ENCODE data around the gene OR2A12. TPM values are rescaled to one million over a fixed set of nuclear protein-coding genes. Genes with fewer than 3 reads are reported as not detected.

OR2A12 gene, protein sequence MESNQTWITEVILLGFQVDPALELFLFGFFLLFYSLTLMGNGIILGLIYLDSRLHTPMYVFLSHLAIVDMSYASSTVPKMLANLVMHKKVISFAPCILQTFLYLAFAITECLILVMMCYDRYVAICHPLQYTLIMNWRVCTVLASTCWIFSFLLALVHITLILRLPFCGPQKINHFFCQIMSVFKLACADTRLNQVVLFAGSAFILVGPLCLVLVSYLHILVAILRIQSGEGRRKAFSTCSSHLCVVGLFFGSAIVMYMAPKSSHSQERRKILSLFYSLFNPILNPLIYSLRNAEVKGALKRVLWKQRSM
- not detected in 2 replicates for total RNA-seq

DNA sequence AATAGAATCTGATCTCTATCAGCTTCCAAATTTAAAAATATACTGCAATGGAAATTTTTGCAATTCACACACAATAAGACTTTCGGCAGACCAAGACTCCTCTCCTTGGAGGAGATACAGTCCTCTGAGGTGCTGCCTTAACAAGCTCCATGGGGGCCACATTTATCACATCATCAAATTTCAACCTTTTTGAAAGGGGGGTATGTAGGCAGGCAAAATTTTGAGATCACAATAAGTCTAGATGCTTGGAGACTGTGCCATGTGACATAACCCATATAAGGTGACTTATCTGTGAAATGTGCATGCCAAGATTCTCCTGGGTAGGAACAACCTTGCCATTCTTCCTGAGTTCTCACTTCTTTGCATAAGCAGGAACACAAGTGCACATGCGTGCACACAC lies at the start of gene OR2A12:
TSS of gene OR2A12 (plus strand) at position 301 of the 400 bp plus-strand sequence. CDS start 8,830 bp downstream, outside the sequence.

GRCh38 chr7:144048648-144049047 lies 37.4 kb upstream of the OR2A12 start, which contains the start of gene OR2A5:
OR2A5 (plus strand) TSS chr7:144048948; CDS start chr7:144050402, 1,454 bp downstream.

DNA sequence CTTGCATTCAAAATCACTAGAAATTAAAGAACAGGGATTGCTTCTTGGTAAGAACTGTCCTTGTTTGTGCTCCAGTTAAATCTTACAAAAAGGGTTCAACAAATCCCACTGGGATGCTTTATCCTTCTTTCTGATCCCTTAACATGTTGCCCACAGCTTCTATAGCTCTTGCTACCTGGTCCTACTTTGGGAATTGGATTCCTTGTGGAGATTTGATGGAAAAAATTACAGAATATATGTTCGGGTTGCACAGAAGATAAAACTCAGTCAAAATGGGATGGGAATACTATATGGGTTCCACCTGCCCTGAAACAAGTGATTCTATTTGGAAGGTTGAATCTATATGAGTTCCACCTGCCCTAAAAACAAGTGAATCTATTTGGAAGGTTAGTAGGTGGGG lies 16.6 kb upstream of the OR2A12 start, which contains the start of gene OR2A25:
TSS of gene OR2A25 (plus strand) at position 301 of the 400 bp plus-strand sequence. CDS start 4,409 bp downstream, outside the sequence.

GRCh38 chr7:144109283-144109682 lies 23.2 kb downstream of the OR2A12 start, which contains the start of gene OR2A2:
OR2A2 (plus strand) TSS chr7:144109583; CDS start chr7:144109583, 0 bp downstream.

GRCh38 chr7:144122876-144123275 lies 36.8 kb downstream of the OR2A12 start, which contains the start of gene OR2A14:
OR2A14 (plus strand) TSS chr7:144123176; CDS start chr7:144129113, 5,937 bp downstream.

Small RNAs within 50 kb of the gene (small RNA-seq; reads per million reads assigned to genes)
- gene OR2A41P, result not detected

Other genes with a start within 250 kb of the OR2A12 start
- gene TCAF1, start 184.1 kb upstream of the OR2A12 start, total RNA-seq, result 52.6 and 53.1 TPM in 2 replicates
- not detected in 2 replicates for gene OR2F2, start 151.0 kb upstream of the OR2A12 start, total RNA-seq
- gene OR2F1, start 131.4 kb upstream of the OR2A12 start, total RNA-seq, result not detected in 2 replicates
- gene OR6B1, start 86.0 kb upstream of the OR2A12 start, total RNA-seq, result not detected in 2 replicates
- not detected in 2 replicates for gene OR2A5, start 37.3 kb upstream of the OR2A12 start, total RNA-seq
- not detected in 2 replicates for gene OR2A25, start 16.5 kb upstream of the OR2A12 start, total RNA-seq
- gene OR2A2, start 23.3 kb downstream of the OR2A12 start, total RNA-seq, result not detected in 2 replicates
- gene OR2A14, start 36.9 kb downstream of the OR2A12 start, total RNA-seq, result not detected in 2 replicates
- 0.29 TPM in 1 of 2 replicates, not detected in the other for gene CTAGE4, start 97.2 kb downstream of the OR2A12 start, total RNA-seq
- gene ARHGEF35, start 109.6 kb downstream of the OR2A12 start, total RNA-seq, result under 0.01 and 0.19 TPM in 2 replicates
- gene OR2A42, start 153.3 kb downstream of the OR2A12 start, total RNA-seq, result not detected in 2 replicates
- gene OR2A7, start 178.5 kb downstream of the OR2A12 start, total RNA-seq, result not detected in 2 replicates
- under 0.01 TPM in 1 of 2 replicates, not detected in the other for gene CTAGE8, start 183.0 kb downstream of the OR2A12 start, total RNA-seq
- gene OR2A1, start 226.1 kb downstream of the OR2A12 start, total RNA-seq, result not detected in 2 replicates